GM23338 (cell line): ENCODE measurements around the gene MOGAT1.
A peak's percentile ranks its signal among the peaks of the same experiment; 100 is the strongest.

Experiments used
- CREB1 ChIP-seq: fragments of 250-450 bp; sonication (Bioruptor Pico); IDR thresholded peaks from 2 replicates; pipeline ENCODE4 v1.5.0; 2020; ENCODE audit warnings: low read depth, mild to moderate bottlenecking, moderate library complexity
- EZH2 ChIP-seq: fragments of 200-600 bp; sonication (generic); IDR thresholded peaks from one replicate; pipeline ENCODE4 v1.8.0; 2017; ENCODE audit warnings: antibody characterized with exemption, mild to moderate bottlenecking, low read depth; ENCODE audit not compliant: unreplicated experiment
- EZH2phosphoT487 ChIP-seq: fragments of 200-600 bp; sonication (generic); IDR thresholded peaks from one replicate; pipeline ENCODE4 v1.8.1; 2018; ENCODE audit warnings: antibody characterized with exemption; ENCODE audit not compliant: unreplicated experiment
- JUNB ChIP-seq: IDR thresholded peaks from one replicate; pipeline ENCODE4 v1.6.1; 2016; ENCODE audit warnings: antibody characterized with exemption; ENCODE audit not compliant: unreplicated experiment
- POLR2AphosphoS5 ChIP-seq: IDR thresholded peaks from 2 replicates; pipeline ENCODE4 v1.6.1; 2016; ENCODE audit warnings: antibody characterized with exemption, low read depth
- STAT1 ChIP-seq: IDR thresholded peaks from one replicate; pipeline ENCODE4 v1.6.1; 2016; ENCODE audit warnings: antibody characterized with exemption; ENCODE audit not compliant: unreplicated experiment
- ZNF114 ChIP-seq: fragments of 250-450 bp; sonication (Bioruptor Pico); IDR thresholded peaks from 2 replicates; pipeline ENCODE4 v1.5.0; 2020; ENCODE audit warnings: mild to moderate bottlenecking, moderate library complexity
- TF ChIP-seq, protein P1 (sequence below), 2 experiments: fragments of 200-600 bp in 1 of 2; sonication (generic) in 1 of 2; conservative IDR thresholded peaks; 2 replicates each; pipeline versions ENCODE4 v1.5.1 to v1.6.1; 2016 to 2017; ENCODE audit warnings: antibody characterized with exemption in 2 of 2, low read depth in 2 of 2, mild to moderate bottlenecking in 2 of 2, moderate library complexity in 1 of 2
- TF ChIP-seq, protein P2 (sequence below): IDR thresholded peaks from one replicate; pipeline ENCODE4 v1.6.1; 2018; ENCODE audit warnings: antibody characterized with exemption; ENCODE audit not compliant: unreplicated experiment

GRCh38 chr2:222677981-222678380 lies 6.5 kb downstream of the MOGAT1 start:
- TF ChIP-seq, protein P1, sequence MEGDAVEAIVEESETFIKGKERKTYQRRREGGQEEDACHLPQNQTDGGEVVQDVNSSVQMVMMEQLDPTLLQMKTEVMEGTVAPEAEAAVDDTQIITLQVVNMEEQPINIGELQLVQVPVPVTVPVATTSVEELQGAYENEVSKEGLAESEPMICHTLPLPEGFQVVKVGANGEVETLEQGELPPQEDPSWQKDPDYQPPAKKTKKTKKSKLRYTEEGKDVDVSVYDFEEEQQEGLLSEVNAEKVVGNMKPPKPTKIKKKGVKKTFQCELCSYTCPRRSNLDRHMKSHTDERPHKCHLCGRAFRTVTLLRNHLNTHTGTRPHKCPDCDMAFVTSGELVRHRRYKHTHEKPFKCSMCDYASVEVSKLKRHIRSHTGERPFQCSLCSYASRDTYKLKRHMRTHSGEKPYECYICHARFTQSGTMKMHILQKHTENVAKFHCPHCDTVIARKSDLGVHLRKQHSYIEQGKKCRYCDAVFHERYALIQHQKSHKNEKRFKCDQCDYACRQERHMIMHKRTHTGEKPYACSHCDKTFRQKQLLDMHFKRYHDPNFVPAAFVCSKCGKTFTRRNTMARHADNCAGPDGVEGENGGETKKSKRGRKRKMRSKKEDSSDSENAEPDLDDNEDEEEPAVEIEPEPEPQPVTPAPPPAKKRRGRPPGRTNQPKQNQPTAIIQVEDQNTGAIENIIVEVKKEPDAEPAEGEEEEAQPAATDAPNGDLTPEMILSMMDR (conservative IDR thresholded peaks at IDR 0.05; ENCODE audit: low read depth in 2 of 2) = peak in 1 of 2 experiments; percentile 28; a peak in 2 of 4 replicates
- TF ChIP-seq POLR2AphosphoS5 = no peak
- TF ChIP-seq EZH2 = no peak
- TF ChIP-seq, protein P2, sequence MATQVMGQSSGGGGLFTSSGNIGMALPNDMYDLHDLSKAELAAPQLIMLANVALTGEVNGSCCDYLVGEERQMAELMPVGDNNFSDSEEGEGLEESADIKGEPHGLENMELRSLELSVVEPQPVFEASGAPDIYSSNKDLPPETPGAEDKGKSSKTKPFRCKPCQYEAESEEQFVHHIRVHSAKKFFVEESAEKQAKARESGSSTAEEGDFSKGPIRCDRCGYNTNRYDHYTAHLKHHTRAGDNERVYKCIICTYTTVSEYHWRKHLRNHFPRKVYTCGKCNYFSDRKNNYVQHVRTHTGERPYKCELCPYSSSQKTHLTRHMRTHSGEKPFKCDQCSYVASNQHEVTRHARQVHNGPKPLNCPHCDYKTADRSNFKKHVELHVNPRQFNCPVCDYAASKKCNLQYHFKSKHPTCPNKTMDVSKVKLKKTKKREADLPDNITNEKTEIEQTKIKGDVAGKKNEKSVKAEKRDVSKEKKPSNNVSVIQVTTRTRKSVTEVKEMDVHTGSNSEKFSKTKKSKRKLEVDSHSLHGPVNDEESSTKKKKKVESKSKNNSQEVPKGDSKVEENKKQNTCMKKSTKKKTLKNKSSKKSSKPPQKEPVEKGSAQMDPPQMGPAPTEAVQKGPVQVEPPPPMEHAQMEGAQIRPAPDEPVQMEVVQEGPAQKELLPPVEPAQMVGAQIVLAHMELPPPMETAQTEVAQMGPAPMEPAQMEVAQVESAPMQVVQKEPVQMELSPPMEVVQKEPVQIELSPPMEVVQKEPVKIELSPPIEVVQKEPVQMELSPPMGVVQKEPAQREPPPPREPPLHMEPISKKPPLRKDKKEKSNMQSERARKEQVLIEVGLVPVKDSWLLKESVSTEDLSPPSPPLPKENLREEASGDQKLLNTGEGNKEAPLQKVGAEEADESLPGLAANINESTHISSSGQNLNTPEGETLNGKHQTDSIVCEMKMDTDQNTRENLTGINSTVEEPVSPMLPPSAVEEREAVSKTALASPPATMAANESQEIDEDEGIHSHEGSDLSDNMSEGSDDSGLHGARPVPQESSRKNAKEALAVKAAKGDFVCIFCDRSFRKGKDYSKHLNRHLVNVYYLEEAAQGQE = no peak
- no peak for TF ChIP-seq ZNF114 (CRISPR knock-in tag)
- TF ChIP-seq CREB1 (CRISPR knock-in tag) = no peak
- no peak for TF ChIP-seq EZH2phosphoT487
- TF ChIP-seq JUNB = no peak
- TF ChIP-seq STAT1 = no peak
